Measurements from ENCODE around the gene REV3L.

The REV3L gene

GRCh38 chr6:111471958-111472357 is 11.1 kb downstream of the REV3L start:
- no peak overlapping the region for H3K4me3 ChIP-seq (ENCODE audit: control insufficient read depth, low read depth, low read length)
- no peak for TF ChIP-seq CTCF (IDR thresholded peaks at IDR 0.05; ENCODE audit: control insufficient read depth, insufficient read depth, low read depth, low read length, missing control alignments)

GRCh38 chr6:111471533-111471932 is 11.5 kb downstream of the REV3L start:
- no peak for TF ChIP-seq CTCF (IDR thresholded peaks at IDR 0.05; ENCODE audit: control insufficient read depth, insufficient read depth, low read depth, low read length, missing control alignments)
- DNase-seq (ENCODE audit: low read depth), result no peak
- no peak overlapping the region for H3K4me3 ChIP-seq (ENCODE audit: control insufficient read depth, low read depth, low read length)

More at GRCh38 chr6:111471958-111472357, 11.1 kb downstream of the REV3L start:
- DNase-seq (ENCODE audit: low read depth), result no peak

DNA sequence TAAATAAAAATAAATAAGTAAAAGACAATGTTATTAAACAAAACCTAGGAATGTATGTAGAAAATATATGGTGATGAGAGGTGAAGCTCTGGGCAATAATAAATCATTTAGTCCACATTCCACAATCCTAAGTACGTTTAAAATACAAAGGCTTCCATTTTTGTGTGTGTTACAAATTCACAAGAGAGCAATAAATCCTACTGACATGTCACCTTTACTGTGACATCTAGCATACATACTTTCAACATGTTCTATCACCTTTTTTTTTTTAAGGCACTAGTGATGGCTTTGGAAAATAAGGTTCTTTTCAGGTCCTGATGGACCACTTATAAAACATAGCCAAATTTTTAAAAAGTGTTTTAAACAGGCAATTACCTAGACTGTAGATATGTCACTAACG is 12.0 kb downstream of the REV3L start:
- no peak for DNase-seq (ENCODE audit: low read depth)
- TF ChIP-seq CTCF (IDR thresholded peaks at IDR 0.05; ENCODE audit: control insufficient read depth, insufficient read depth, low read depth, low read length, missing control alignments), result no peak
- H3K4me3 ChIP-seq (ENCODE audit: control insufficient read depth, low read depth, low read length), result no peak overlapping the region

DNA sequence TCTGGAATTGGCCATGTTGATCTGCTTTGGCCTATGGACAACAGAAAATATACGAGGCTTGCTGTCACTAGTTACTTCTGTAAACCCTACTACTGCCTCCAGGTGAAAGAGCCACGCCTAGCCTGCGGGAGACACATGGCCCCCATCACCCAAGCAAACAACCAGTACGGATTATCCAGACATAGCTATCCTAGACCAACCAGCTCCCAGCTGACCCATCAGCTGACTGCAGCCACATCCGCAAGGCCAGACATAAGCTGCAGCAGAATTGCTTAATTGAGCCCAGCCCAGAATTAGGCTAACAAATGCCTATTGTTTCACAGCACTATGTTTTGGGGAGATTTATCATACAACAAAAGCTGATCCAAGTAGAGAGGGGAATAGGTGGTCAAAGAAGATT is 13.5 kb downstream of the REV3L start:
- TF ChIP-seq CTCF (IDR thresholded peaks at IDR 0.05; ENCODE audit: control insufficient read depth, insufficient read depth, low read depth, low read length, missing control alignments), result no peak
- no peak for DNase-seq (ENCODE audit: low read depth)
- no peak overlapping the region for H3K4me3 ChIP-seq (ENCODE audit: control insufficient read depth, low read depth, low read length)

GRCh38 chr6:111468329-111469012 is 14.5 kb downstream of the REV3L start:
- H3K4me3 ChIP-seq (ENCODE audit: control insufficient read depth, low read depth, low read length), result no peak overlapping the region
- no peak for TF ChIP-seq CTCF (IDR thresholded peaks at IDR 0.05; ENCODE audit: control insufficient read depth, insufficient read depth, low read depth, low read length, missing control alignments)
- DNase-seq (ENCODE audit: low read depth), result no peak

DNA sequence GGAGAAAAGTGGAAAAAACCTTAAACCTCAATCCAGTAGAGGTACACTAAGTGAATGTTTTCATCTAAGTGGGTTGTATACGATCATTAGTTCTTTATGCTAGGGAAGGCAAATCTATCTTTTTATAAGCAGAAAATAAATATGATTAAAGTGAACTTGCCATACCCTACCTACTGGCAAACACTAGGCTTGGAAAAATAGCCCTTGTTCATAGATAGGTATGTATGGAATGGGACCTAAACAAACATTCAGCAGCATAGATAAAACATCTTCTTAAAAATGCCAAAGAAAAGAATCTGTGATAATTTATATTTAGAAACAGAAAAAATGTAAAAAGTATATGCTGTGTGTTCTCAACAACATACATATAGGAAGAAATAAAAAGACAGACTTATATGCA is 18.8 kb downstream of the REV3L start:
- no peak for TF ChIP-seq CTCF (IDR thresholded peaks at IDR 0.05; ENCODE audit: control insufficient read depth, insufficient read depth, low read depth, low read length, missing control alignments)
- no peak overlapping the region for H3K4me3 ChIP-seq (ENCODE audit: control insufficient read depth, low read depth, low read length)
- no peak for DNase-seq (ENCODE audit: low read depth)

Data from AG09309 (cell line).